HG02571 (cell line): ENCODE results near the gene IFNLR1.
"Not testable (repeated sequence)": the region's sequence is repeated elsewhere in the genome, so short reads cannot be mapped to it uniquely, and the experiment has no call there.

Experiments used
- ATAC-seq: cut with Tn5 transposase; IDR thresholded peaks from one replicate; pipeline ENCODE4 v1.9.1; 2021; ENCODE audit warnings: mild to moderate bottlenecking, moderate library complexity; ENCODE audit not compliant: unreplicated experiment

Gene IFNLR1

DNA sequence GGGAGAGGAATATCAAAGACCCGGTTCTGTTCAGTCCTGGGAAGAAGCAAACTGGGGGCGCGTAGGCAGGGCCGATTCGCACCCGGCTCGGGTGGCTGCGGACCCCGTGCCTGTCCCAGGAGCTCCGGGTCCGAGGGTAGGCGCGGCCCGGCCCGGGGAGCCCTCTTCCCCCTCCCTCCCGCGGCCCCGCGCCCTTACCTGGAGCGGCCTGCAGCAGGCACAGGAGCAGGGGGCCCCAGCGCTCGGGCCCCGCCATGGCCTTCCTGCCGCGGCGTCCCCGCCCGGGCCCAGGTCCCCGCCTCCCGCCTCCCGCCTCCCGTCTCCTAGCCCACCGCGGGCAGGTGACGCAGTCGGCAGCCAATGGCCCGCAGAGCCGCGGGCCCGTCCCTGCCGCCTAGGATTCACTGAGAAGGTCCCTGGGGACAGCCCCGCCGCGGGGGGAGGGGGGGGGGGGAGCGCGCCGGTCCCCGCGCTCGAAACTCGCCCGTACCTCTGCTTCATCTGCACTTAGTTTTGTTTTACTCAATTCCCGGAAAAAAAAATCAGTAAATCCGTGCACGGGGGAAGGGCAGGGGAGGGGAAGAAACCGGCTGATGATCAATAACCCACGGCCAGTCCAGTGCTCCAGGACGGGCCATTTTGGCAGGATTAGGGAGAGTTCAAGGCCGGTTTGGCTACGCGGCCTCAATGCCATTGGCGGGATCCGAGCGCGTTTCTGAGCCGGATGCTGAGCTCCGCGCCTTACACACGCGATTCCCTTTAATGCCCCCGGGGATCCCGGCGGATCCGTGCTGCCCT is at the start of gene IFNLR1:
TSS of gene IFNLR1 (minus strand) at position 297 of the 798 bp plus-strand sequence. CDS start at position 256, 41 bp downstream.
- ATAC-seq = no peak

DNA sequence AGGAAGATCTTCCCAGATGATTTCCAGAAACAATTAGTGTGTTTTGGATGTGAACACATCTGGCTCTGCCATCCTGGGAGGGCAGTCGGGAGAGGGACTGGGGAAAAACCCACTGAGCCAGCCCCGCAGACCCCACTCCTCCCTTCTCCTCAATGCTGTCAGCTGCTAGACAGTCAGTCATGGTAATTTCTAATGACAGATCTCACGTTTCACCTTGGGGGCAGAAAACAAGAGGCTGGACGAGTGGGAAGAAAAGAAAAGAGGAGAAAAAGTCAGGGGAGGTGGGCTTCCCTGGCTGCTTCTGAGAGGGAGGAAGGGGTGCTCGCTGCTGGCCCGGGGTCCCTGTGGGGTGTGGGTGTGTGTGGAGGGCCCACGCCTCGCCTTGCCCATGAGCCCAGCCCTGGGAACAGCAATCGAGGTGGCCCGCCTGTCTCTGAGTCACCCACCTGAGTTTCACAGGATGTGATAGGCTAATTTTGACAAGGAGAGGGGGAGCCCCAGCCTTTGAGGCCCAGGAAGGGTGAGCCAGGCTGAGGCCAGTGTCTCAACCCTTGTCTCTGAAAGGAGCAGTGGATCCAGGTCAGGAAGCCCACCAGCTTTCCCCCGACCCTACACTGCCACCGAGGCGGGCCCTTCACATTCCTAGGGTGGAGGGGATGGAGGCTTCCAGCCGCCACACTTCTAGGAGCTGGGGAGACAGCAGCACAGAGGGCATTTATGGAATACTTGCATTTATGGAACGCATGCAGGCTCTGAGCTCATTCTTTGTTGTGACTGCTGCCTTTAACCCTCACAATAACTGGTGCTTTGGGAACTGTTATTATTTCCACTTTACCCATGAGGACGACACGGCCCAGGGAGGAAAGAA is 49.1 kb upstream of the IFNLR1 start:
- no peak for ATAC-seq

DNA sequence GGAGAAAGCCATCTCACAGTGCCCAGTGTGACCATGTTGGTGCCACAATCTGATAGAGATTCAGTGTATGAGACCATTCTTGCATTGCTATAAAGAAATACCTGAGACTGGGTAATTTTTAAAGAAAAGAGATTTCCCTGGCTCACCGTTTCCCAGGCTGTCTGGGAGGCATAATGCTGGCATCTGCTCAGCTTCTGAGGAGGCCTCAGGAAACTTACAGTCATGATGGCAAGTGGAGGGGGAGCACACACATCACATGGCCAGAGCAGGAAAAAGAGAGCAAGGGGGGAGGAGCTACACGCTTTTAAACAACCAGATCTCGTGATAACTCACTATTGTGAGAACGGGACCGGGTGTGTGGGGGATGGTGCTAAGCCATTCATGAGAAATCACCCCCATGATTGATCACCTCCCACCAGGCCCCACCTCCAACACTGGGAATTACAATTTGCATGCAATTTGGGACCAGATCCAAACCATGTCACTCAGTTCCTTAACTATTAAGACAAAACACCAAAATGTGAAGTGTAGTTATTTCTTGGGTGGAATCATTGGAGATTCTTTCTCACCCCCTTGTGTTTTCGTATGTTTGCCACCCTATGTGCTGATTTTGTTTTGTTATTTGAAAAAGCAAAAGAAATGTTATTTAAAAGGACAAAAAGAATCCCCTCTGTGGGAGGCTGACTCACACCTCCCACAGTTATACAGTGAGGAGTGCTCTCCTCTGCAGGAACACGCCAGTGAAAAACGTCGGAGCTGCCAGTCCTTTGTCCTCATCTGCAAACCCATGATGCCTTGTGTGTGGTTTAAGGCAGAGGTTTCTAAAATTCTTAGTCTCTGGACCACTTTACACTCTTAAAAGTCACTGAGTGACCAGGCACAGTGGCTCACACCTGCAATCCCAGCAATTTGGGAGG is 46.9 kb upstream of the IFNLR1 start:
- no peak for ATAC-seq

DNA sequence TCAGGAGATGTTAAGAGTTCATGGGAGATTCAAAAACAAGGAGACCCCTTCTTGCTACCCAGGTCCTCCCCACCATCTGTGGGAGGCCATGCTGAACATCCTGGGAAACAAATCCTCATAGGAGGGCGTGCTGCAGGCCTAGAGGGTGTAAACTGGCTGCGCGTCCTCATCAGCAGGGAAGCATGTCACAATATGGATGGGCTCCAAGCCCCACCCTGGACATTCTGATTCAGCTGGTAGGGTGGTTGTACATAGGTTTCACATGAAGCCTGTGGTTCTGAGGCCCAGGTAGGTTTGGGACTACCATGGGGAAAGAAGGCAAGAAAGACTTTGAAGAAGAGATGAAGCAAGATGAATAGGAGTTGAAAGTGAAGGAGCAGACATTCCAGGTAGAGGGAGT is 44.6 kb upstream of the IFNLR1 start:
- no peak for ATAC-seq

DNA sequence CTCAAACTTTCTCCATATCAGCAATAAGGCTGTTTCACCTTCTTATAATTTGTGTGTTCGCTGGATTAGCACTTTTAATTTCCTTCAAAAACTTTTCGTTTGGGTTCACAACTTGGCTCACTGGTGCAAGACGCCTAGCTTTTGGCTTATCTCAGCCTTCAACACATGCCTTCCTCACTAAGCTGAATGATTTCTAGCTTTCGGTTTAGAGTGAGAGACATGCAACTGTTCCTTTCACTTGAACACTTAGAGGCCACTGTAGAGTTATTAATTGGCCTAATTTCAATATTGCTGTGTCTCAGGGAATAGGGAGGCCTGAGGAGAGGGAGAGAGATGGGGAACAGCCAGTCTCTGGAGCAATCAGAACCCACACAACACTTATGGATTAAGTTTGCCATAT is 41.2 kb upstream of the IFNLR1 start:
- no peak for ATAC-seq

DNA sequence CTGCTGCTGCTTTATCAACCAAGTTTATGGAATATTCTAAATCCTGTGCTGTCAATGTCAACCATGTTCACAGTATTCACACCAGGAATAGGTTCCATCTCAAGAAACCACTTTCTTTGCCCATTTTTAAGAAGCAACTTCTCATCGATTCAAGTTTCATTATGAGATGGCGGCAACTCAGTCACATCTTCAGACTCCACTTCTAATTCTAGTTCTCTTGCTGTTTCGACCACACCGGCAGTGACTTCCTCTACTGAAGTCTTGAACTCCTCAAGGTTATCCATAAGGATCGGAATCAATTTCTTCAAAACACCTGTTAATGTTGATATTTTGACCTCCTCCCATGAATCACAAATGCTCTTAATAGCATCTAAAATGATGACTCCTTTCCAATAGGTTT is 39.7 kb upstream of the IFNLR1 start:
- ATAC-seq = no peak

DNA sequence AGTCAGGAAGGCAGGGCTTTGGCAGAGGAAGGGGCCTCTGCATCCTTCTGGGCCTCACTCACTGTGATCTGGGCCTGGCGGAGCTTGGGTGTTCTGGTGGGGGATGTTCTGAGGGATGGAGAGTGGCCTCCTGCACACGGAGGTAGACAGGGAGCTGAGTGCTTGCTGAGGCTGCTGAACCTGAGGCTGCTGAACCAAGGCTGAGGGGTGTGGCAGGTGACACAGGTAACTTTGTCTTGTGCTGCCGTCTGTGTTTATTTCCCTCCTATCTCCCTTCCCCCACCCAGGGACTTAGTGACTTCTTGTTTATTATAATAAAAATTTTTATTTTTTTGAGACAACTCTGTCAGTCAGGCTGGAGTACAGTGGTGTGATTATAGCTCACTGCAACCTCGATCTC is 37.7 kb upstream of the IFNLR1 start:
- no peak for ATAC-seq

DNA sequence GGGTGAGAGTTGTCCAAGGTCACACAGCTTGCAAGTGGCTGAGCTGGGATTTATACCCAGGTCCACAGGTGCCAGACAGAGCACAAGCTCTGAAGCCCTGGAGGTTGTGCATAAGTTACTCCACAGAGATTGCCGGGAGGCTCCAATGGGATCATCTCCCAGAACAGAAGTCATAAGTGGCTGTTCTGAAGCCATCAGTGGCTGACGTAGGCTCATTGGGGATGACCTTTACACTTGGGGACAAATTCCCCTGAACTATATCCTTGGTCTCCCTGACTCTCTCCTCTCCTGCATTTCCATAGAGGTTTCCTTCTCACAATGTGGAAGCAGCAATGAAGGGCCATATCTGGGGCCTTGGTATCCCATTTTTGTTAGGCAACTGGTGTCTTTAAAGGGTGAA is 37.0 kb upstream of the IFNLR1 start:
- no peak for ATAC-seq

DNA sequence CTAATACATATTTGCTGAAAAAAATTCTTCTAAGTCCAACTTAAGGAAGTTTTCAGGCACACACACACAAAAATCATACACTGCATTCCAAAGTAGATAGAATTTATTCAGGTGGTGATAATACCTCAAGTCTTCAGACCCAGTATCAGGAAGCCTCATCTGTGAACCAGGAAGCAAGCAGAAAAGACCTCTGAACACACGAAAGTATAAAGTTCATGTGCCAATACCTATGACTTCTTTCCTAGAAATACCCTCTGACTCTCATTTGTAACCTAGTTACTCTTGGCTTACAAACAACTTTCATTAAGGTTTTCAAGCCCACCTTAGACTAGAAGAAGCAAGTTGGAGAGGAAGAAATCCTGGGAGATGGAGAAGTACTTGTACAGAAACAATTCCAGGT is 35.7 kb upstream of the IFNLR1 start:
- ATAC-seq = no peak

DNA sequence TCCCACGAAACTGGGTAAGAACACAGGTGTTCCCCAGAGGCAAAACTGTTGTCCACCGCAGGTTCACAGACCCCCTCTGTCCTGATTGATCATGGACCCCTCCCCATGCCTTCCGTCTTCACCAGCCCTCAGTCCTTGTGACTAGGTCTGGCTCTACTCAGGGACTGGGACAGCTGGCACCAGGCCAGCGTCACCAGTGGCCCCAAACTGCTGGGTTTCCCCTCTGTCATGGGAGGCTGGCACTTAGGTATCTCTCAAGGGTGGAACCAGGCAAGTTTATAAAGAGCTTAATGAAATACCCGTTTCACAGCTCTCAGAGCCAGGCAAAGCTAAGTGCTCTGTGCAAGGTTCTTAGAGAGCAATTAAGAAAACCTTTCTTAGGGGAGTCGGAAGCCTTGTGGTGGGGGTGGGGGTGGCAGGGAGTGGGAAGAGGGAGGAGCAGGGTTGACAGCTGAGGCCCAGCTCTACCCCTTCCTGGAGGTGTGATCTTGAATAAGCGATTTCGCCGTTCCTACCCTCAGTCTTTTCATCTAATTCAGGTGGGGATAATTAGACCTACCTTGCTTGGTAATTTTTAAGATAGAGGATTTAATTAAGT is 35.0 kb upstream of the IFNLR1 start:
- ATAC-seq = no peak

DNA sequence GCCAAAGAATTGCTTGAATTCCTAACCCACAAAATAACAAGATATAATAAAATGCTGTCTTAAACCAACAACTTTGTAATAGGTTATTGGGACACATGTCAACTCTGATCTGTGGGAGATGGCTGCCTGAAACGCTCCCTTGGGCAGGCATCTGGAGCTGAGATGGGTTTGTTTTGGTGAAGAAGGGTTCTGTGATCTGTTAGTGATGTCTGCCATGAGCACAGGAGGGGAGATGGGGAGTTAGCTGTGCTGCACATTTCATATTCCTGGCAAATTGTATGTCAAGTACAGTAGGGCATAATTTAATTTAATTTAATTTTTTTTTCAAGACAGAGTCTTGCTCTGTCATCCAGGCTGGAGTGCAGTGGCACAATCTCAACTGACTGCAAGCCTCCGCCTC is 34.2 kb upstream of the IFNLR1 start:
- no peak for ATAC-seq

DNA sequence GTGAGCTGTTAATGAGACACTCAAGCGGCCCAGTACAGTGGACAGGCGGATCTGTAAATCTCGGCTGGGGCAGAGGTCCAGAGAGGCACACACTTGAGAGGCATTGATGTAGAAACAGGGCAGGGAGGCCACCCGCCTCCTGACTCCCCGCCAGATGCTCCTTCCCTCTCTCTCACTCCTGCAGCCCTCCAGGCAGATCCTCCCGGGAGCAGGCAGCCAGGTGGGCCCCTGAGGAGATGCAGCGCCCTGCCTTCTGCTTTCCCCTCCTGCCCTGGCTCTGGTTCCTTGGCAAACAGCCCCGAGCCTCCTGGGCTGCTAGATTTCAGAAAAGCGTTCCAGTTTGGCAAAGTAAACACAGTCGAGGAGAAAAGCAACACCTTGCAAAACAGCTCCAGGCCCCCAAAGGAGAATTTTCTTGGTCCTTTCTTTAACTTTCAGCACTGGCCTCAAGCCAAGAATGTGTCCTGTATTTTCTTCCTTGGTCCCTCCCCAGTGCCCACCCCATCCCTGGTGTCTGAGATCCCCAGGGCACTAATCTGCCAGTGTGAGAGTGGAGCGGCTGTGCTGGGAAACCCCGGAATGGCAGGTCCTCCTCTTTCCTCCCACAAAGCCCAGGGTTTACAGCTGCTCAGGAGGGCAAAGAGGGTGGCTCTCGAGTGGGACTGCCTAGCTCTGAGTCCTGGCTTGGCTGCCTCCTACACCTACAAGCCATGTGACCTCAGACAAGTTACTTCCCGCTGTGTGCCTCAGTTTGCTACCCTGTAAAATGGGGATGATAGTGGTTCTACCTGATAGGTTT is 29.4 kb upstream of the IFNLR1 start:
- no peak for ATAC-seq

DNA sequence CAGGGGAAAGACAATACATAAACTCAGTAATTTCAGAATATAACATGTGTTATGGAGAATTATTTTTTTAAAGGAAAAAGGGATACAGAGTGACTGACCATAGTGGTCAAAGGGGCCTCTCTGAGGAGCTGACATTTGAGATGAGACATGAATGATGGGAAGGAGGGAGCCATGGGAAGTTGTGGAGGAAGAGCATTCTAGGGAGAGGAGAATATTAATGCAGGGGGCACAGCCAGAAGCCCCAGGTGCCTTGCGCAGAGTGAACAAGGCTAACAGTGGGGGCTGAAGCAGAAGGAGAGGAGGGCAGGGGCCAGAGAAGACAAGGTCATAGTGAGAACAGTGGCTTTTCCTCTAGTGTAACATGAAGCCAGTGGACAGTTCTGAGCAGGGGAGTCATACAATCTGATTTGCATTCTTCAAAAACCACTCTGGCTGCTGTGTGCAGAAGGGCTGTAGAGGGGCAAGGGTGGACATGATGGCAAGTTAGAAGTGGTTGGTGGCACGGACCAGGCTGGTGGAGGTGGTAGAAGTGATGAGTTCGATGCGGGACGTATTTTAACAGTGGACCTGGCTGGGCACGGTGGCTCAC is 28.2 kb upstream of the IFNLR1 start:
- no peak for ATAC-seq

DNA sequence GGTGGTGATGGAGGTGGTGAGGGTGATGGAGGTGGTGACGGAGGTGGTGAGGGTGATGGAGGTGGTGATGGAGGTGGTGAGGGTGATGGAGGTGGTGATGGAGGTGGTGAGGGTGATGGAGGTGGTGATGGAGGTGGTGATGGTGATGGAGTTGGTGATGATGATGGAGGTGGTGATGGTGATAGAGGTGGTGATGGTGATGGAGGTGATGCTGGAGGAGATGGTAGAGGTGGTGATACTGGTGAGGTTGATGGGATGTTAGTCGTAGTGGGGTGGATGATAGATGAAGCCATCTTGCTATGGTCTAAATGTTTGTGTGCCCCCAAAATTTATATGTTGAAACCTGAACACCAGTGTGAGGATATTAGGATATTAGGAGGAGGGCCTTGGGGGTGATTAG is 25.3 kb upstream of the IFNLR1 start:
- no peak for ATAC-seq

DNA sequence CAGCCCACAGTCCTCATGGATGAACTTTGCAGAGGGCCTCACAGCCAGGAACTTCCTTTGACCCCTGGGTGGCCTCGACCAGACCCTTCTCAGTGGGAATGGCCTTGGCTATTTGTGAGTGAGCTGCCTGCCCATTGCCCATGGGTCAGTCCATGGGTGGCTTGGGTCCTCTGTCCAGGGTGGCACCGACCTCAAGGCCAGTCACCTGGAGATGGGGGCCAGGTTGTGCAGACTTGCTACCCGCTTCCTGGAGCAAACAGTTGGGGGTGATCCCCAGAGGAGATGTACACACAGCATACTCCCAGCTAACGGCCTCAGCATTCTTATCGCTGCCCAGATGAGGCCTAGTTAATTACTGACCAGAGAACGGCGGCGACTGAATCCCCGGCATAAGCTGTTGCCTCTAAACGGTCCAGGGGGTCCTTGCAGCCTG is 23.1 kb upstream of the IFNLR1 start:
- ATAC-seq = no peak

DNA sequence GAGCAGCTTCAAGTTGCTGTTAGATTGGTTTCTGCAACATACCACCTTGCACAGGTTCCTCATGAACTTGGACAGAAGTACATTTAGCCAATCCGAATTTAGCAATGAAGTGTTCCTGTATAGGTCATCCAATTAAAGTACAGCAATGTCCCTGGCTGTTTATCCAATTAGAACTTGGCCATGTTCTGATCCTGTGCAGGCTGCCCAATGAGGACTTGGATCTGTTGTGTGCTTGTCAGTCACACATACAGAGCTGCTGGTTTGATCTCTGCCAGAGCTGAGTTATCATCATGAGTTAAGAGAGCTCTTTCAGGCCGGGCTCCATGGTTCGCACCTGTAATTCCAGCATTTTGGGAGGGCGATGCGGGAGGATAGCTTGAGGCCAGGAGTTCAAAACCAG is 22.0 kb upstream of the IFNLR1 start:
- ATAC-seq = no peak

DNA sequence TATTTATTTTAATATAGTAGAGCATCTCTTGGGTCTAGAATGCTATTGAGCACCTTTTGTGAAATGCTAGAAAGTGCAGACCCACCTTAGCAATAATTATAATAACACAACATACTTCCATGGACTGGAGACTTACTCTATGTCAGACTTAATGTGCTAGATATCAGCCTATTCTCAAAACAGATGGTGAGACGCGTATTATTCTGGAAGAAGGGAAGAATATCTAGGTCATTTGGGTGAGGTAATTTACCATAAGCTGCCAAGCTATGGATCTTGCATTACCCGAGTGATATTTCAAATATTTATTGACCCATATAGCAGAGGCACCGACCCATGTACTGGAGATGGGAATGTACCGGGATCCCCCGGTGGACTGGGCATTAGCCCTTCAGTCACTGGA is 20.6 kb upstream of the IFNLR1 start:
- no peak for ATAC-seq

DNA sequence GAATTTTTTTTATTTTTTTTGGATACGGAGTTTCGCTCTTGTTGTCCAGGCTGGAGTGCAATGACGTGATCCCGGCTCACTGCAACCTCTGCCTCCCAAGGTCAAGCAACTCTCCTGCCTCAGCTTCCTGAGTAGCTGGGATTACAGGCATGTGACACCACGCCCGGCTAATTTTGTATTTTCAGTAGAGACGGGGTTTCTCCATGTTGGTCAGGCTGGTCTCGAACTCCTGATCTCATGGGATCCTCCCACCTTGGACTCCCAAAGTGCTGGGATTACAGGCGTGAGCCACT is 20.3 kb upstream of the IFNLR1 start:
- not testable (repeated sequence) for ATAC-seq

DNA sequence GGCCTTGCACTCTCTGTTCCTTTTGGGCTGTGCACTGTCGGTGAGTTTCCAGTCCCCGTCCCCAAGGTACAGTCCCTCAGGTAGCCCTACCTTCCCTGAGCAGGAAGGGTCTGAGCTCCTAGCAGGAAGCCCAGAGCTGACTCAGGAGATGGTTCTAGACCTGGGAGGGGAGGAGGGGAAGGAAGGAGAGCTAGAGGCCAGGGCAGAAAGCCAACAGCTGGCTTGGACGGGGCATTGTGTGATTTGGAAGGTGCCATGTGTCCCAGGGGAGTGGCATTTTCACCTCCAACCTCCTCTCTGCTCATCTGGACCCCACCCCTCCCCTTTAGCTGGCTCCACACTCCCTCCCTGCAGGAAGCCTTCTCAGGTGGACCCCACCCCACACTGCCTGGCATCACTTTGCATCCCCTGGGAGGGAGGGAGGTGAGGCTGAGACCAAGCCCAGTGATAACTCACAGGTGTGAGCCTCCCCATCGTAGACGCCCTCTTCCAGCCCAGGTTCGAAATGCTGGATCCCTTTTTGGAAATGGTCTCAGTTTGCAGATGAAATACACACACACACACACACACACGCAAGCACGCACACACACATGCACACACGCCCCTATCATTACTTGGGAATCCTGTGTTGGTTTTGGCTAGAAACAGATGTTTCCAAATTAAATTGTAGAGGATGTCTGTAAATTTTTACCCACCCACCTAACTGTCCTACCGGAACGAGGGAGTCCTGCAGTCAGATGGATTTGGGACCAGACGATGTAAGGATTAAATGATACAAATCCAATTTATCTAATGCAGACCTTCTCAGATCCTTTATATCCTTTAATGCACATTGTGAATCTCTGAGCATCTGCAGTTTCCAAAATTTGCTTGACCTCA is 19.7 kb upstream of the IFNLR1 start:
- no peak for ATAC-seq
